HG02943 (cell line): ENCODE measurements around the gene SPA17.
A peak's percentile ranks its signal among the peaks of the same experiment; 100 is the strongest.

ENCODE experiments used
- ATAC-seq: cut with Tn5 transposase; IDR thresholded peaks from one replicate; pipeline ENCODE4 v1.9.1; 2021; ENCODE audit warnings: mild to moderate bottlenecking, low read depth, moderate library complexity; ENCODE audit not compliant: unreplicated experiment

SPA17 gene

DNA sequence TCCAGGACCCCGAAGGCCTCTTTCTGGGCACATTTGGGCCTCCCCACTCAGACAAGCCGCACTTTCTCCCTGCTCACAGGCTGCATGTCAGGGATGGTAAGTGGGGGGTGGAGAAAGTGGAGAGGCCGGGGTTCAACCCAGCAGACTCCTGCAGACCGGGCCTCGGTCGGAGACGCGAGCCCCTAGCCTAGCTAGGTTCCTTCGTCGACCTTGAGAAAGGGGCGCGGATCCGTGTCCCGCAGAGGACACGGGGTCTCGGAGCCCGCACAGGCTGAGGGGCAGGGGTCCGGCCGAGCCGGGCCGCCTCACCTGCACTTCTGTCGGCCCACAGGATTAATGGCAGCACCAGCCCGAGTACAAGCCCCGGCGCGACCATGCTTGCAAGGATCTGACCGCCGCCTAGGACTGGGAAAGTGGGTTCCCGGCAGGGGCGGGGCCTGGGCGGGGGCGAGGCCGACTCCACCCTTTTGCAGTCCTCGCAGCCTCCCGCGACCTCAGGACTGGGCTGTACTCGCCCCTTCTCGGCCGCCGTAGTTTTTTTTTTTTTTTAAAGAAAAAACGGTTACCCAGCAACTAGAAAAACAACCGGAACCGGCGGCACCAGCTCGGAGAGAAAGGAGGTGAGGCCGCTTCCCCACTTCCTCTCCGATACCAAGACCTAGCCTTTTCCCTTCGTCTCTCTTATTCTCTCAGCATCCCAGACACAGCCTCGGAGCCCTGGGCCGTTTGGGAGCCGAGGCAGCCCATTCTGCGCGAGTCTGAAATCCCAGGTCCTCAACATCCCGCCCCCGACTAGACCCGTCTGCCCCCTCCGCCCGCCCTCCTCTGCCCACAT, at the start of gene SPA17, which contains the start of gene SIAE:
SPA17 (plus strand) TSS at position 572 of the 835 bp plus-strand sequence. CDS start 1,361 bp downstream, outside the sequence.
SIAE (minus strand) TSS at position 407 of the 835 bp plus-strand sequence; CDS start at position 376, 31 bp downstream.
- peak; percentile 83 for ATAC-seq

DNA sequence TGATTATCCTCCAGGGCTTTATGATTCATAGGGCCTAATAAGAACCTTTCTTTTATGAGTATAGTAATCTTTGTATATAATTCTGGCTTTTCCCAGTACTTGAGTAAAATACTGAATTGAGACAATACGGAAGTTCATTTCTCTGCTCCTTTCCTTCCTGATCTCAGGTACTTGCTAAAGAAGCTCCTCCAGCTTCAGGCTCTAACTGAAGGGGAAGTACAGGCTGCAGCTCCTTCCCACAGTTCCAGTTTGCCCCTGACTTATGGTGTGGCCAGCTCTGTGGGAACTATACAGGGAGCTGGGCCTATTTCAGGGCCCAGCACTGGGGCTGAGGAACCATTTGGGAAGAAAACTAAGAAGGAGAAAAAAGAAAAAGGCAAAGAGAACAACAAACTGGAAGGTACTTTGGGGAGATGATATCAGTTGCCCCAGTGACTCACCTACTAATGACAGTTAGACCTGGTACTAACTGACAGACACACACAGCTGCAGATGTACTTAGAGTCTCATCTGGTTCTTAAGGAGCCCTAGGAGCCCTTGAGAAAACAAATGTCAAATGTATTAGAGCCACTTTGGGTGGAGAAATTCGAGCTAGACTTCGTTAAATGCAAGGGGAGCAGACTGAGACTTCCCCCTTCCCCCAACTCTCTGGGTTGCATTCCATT, 48.1 kb upstream of the SPA17 start:
- no peak for ATAC-seq

GRCh38 chr11:124627546-124627945, 46.2 kb upstream of the SPA17 start:
- no peak for ATAC-seq

- ATAC-seq, result no peak
Observed at GRCh38 chr11:124629961-124630360, 43.7 kb upstream of the SPA17 start.

GRCh38 chr11:124633355-124633754, 40.3 kb upstream of the SPA17 start:
- ATAC-seq, result no peak

- ATAC-seq, result no peak
Observed at GRCh38 chr11:124635932-124636331, 37.8 kb upstream of the SPA17 start.

GRCh38 chr11:124638500-124638899, 35.2 kb upstream of the SPA17 start:
- ATAC-seq, result no peak

DNA sequence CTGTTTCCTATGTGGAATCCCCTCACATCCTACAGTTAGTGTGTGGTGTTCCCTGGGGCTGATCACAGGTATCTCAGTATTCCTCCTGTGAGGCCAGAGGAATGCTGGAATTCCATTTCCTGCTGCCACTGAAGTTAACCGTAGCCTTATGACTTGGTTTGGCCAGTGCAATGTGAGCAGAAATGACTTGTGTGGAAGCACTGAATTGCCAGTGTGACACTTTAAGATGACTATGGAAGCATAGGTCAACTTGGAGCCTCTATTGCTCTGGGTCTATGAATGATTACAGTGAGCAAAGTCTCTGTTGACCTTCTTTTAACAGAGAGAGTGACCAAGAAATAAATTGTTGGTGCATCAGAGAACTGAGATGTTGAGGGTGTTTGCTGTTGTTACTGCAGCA, 34.5 kb upstream of the SPA17 start:
- no peak for ATAC-seq

- no peak for ATAC-seq
Observed at GRCh38 chr11:124640666-124641065, 33.0 kb upstream of the SPA17 start.

DNA sequence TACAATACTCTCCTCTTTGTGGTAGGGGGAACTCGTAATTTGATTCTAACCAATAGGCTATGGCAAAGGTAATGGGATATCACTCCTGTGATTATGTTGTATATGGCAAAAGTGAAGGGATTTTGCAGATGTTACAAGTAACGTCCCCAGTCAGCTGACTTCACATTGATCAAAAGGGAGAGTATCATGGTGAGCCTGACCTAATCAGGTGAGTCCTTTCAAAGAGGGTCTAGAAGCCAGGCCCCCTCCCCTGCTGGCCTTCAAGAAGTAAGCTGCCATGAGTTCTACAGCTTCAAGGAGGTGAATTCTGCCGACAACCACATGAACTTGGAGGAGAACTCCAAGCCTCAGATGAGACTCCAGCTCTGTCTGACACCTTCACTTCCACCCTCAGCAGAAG, 31.1 kb upstream of the SPA17 start:
- ATAC-seq, result no peak

GRCh38 chr11:124643042-124643604, 30.6 kb upstream of the SPA17 start:
- ATAC-seq, result no peak

DNA sequence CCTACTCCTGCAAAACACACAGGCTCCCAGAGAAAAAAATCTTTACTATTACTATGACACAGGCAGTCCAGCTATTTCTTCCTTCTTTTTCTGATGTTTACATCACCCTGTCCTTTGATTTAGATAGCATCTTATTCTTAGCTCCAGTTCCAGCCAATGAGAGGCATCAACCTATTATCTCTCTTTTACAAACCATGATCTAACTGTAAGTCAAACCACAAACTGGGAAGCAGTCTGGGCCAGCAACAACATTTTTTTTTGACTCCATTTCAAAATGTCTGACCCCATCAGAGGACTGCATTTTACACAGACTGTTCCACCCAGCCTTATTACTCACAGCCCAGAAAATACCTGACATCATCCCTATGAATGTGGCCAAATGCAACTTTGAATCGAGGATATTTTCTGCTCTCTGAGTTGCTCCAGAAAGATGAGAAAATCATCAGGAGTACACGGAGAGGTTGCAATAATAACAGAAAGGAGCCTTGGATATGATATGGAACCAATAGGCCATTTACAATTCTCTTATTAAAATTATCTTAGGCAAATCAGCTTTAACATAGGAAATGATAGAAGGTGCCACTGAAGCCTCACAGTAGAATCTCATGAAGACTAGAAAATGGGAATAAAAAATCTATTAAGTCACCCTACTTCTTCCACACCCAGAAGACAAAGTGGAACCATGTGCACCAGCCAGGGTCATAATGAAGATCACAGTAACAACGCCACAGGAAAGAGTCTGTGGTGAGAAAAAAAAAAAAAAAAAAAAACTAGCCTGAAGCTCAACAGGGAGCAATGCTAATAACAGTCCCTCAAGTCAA, 29.9 kb upstream of the SPA17 start:
- ATAC-seq, result no peak

- no peak for ATAC-seq
Observed at GRCh38 chr11:124644426-124645280, 29.1 kb upstream of the SPA17 start.

DNA sequence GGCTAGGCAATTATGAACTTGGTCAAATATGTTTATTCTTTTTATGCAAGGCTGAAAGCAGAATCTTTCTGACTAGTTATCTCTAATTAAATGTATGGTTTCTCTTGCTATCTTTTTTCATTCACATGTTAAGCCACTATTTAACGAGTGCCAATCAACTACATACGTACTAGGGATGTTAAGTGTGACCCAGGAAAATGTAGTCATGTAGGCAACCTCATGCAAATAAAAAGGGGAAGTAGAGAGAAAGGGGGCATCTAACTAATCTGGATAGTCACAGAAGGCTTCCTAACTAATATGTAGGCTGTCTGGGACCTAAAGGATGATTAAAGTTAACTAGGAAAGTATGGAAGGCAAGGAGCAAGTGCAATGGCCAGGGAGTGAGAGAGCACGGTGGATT, 27.6 kb upstream of the SPA17 start:
- ATAC-seq, result no peak

DNA sequence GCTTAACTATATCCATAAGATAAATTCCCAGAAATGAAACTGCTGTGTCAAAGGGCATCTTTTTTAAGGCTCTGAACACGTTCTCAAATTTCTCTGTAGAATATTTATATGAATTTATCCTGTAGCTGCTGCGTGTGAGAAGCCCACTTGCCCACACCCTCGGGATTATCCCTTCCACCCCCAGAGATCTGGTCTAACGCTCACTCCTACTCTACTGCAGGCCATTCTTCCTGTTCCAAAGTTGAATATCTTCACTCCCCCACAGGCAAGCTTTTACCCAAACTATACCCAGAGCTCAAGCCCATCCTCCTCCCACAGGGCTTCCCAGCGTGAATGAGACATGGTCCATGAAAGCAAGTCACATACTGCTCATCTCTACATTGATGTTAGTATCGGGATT, 25.1 kb upstream of the SPA17 start:
- ATAC-seq, result no peak

- ATAC-seq, result no peak
Observed at GRCh38 chr11:124656774-124657630, 16.7 kb upstream of the SPA17 start.

DNA sequence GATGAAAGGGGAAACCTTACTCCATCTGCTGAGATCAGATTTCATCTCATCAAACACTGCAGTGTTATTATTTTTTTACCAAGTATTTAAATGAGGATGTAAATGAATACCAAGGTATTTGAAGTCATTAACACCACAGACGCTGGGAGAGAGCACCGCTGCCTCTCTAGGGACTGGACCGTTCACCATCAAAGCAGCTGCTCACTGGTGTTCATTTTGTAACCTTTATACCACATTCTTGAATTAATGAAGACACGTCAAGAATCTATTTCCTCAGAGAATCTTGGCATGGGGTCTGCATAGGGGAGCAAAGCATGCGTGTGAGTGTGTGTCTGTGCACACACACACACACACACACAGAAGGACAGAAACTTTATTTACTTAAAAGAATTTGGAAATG, 15.8 kb upstream of the SPA17 start:
- ATAC-seq, result no peak

GRCh38 chr11:124658501-124658900, 15.2 kb upstream of the SPA17 start:
- ATAC-seq, result no peak

GRCh38 chr11:124658986-124659385, 14.7 kb upstream of the SPA17 start:
- no peak for ATAC-seq
